K562 (cell line): ENCODE data around the gene NFE2. TPM values are rescaled to one million over a fixed set of nuclear protein-coding genes. Genes with fewer than 3 reads are reported as not detected.

ENCODE experiments used
- C11orf30 ChIP-seq: fragments of 450-650 bp; IDR thresholded peaks from 2 replicates; pipeline ENCODE4 v1.6.1; 2016; ENCODE audit warnings: low read depth, mild to moderate bottlenecking
- CBFA2T3 ChIP-seq: fragments of 450-650 bp; IDR thresholded peaks from 2 replicates; pipeline ENCODE4 v1.6.1; 2017
- CCNT2 ChIP-seq: IDR thresholded peaks from 2 replicates; pipeline ENCODE4 v1.6.1; 2011; ENCODE audit warnings: borderline replicate concordance, low read depth, mild to moderate bottlenecking, moderate library complexity, mixed read lengths, low read length; ENCODE audit not compliant: insufficient read length; ENCODE audit errors: extremely low read depth
- CHCHD3 ChIP-seq: fragments of 250-450 bp; sonication (Bioruptor Pico); IDR thresholded peaks from 2 replicates; pipeline ENCODE4 v2.1.2; 2022; ENCODE audit warnings: mild to moderate bottlenecking
- E2F1 ChIP-seq: sonication (generic); formaldehyde crosslinking; IDR thresholded peaks from 2 replicates; pipeline ENCODE4 v1.8.1; 2023; ENCODE audit warnings: mild to moderate bottlenecking, missing genetic modification reagents, moderate library complexity
- ELK3 ChIP-seq: fragments of 450-650 bp; formaldehyde crosslinking; IDR thresholded peaks from 2 replicates; pipeline ENCODE4 v1.4.0; 2020; ENCODE audit warnings: mild to moderate bottlenecking
- FOS ChIP-seq: IDR thresholded peaks from 3 replicates; pipeline ENCODE4 v1.6.1; 2011; ENCODE audit not compliant: insufficient read length; ENCODE audit errors: extremely low read depth
- FUS ChIP-seq: fragments of 200-400 bp; formaldehyde crosslinking; optimal IDR thresholded peaks from 2 replicates; pipeline ENCODE3; 2017; ENCODE audit warnings: low read depth, low read length
- GTF2A2 ChIP-seq: IDR thresholded peaks from 2 replicates; pipeline ENCODE4 v1.6.1; 2016; ENCODE audit warnings: mild to moderate bottlenecking, missing genetic modification characterization, missing compliant biosample characterization
- HCFC1 ChIP-seq: IDR thresholded peaks from 2 replicates; pipeline ENCODE4 v1.6.1; 2012; ENCODE audit warnings: low read depth, low read length, improper control_type of control experiment
- IRF2 ChIP-seq: sonication (generic); formaldehyde crosslinking; IDR thresholded peaks from 2 replicates; pipeline ENCODE4 v1.8.1; 2022; ENCODE audit warnings: mild to moderate bottlenecking, missing genetic modification reagents
- NCOR1 ChIP-seq: fragments of 450-650 bp; IDR thresholded peaks from 2 replicates; pipeline ENCODE4 v1.6.1; 2016; ENCODE audit warnings: mild to moderate bottlenecking, moderate library complexity
- NR2F6 ChIP-seq: fragments of 450-650 bp; formaldehyde crosslinking; IDR thresholded peaks from 2 replicates; pipeline ENCODE4 v1.4.0; 2020; ENCODE audit warnings: mild to moderate bottlenecking
- SMAD3 ChIP-seq: fragments of 450-650 bp; formaldehyde crosslinking; conservative IDR thresholded peaks from 2 replicates; pipeline ENCODE4 v1.4.0; 2020; ENCODE audit warnings: mild to moderate bottlenecking
- SP1 ChIP-seq: sonication (generic); formaldehyde crosslinking; IDR thresholded peaks from 2 replicates; pipeline ENCODE4 v1.8.1; 2022; ENCODE audit warnings: mild to moderate bottlenecking, missing genetic modification reagents
- THAP7 ChIP-seq: fragments of 250-450 bp; sonication (Bioruptor Pico); IDR thresholded peaks from 2 replicates; pipeline ENCODE4 v1.5.0; 2021
- YY1 ChIP-seq, 3 experiments: IDR thresholded peaks; 2 replicates each; pipeline ENCODE4 v1.6.1; 2011; ENCODE audit warnings: low read length in 2 of 3, mild to moderate bottlenecking in 2 of 3, moderate library complexity in 2 of 3, borderline replicate concordance in 1 of 3, control low read depth in 1 of 3, low read depth in 1 of 3; ENCODE audit not compliant: insufficient read depth in 3 of 3, insufficient replicate concordance in 2 of 3, control insufficient read depth in 1 of 3, insufficient read length in 1 of 3; ENCODE audit errors: extremely low read depth in 1 of 3
- ZKSCAN1 ChIP-seq: fragments of 150-350 bp; IDR thresholded peaks from 2 replicates; pipeline ENCODE4 v1.6.1; 2016; ENCODE audit warnings: low read depth, low read length
- ZNF23 ChIP-seq: fragments of 250-450 bp; sonication (Bioruptor Pico); IDR thresholded peaks from 2 replicates; pipeline ENCODE4 v1.4.0; 2020; ENCODE audit warnings: mild to moderate bottlenecking
- ZNF354B ChIP-seq: fragments of 250-450 bp; sonication (Bioruptor Pico); IDR thresholded peaks from 2 replicates; pipeline ENCODE4 v1.4.0; 2020
- ZNF398 ChIP-seq: fragments of 250-450 bp; sonication (Bioruptor Pico); IDR thresholded peaks from 2 replicates; pipeline ENCODE4 v1.8.0; 2021; ENCODE audit warnings: moderate library complexity, mild to moderate bottlenecking, inconsistent platforms
- polyA plus RNA-seq, 8 experiments: library from polyadenylated mRNA; depleted of rRNA in 4 of 8; stranded (reverse) in 5 of 8; unstranded in 3 of 8; fragments of >200 nt; fragmentation: Nextera tagmentation in 2 of 8; fragmentation: Illumina TruSeq in 1 of 8; extraction: Ambion mirVana in 2 of 8; extraction: Trizol in 1 of 8; gene quantifications; 2 replicates each; pipeline versions ENCODE4 v1.2.1 to v1.2.3, GENCODE V29; 2011 to 2014; ENCODE audit warnings: inconsistent platforms in 1 of 8, missing spikeins in 1 of 8
- total RNA-seq, 7 experiments: library from RNA; depleted of rRNA in 6 of 7; stranded (reverse); fragments of >200 nt in 6 of 7; fragmentation: Illumina TruSeq in 2 of 7; extraction: Trizol in 2 of 7; gene quantifications; 2 replicates each; pipeline versions ENCODE4 v1.2.1 to v1.2.3, GENCODE V29; 2011 to 2021; ENCODE audit warnings: low replicate concordance in 1 of 7

NFE2 gene
- total and polyA plus RNA-seq, 9 of the 15 experiments (the other 6 are each of a cell fraction or from before 2014, with no cell fraction given) = 12.3 to 282 (median 208) TPM

- TF ChIP-seq THAP7 (CRISPR knock-in tag) (0 out of 2 replicates have a peak, but pooled peaks have one; percentile 8), ZNF398 (no peak), C11orf30 (0 out of 2 replicates have a peak, but pooled peaks have one; percentile 17), NR2F6 (no peak), GTF2A2 (tag) (peak; percentile 55; the same call in 1 of the 2 replicates), E2F1 (peak; percentile 87), ELK3 (CRISPR knock-in tag) (no peak), HCFC1 (peak; percentile 22; the same call in 1 of the 2 replicates), ZKSCAN1 (no peak), YY1 (IDR thresholded peaks at IDR 0.05; ENCODE audit: borderline replicate concordance in 1 of 3, control insufficient read depth in 1 of 3, extremely low read depth in 1 of 3, insufficient read depth in 3 of 3, insufficient read length in 1 of 3, insufficient replicate concordance in 2 of 3, low read depth in 1 of 3, low read length in 2 of 3) (peak; percentile 81 to 96 (median 93)), FUS (no peak), CBFA2T3 (no peak), ZNF354B (no peak), SMAD3 (CRISPR knock-in tag) (no peak), CCNT2 (no peak), CHCHD3 (CRISPR knock-in tag) (no peak), ZNF23 (no peak), NCOR1 (peak; percentile 26), SP1 (CRISPR knock-in tag) (peak; percentile 94), FOS (peak; percentile 99), IRF2 (no peak)
These were observed 20.2 kb downstream of the NFE2 start, which contains the start of gene HNRNPA1 (continued) for GRCh38 chr12:54280468-54281260.
